Stimulated activated effector memory CD8-positive, alpha-beta T cell treated with anti-CD3 and anti-CD28 coated beads, Interleukin-12 subunit alpha, Interleukin-12 subunit beta, amount 100 ng/mL, for 72 hours (primary cell): Measurements from ENCODE around the gene RLN3.

ENCODE experiments used
- ATAC-seq: fragments of 150-1000 bp; cut with Tn5 transposase; 2 replicates; pipeline ENCODE4 v1.10.0; 2021
- DNase-seq, 2 donors: peaks; one replicate each; pipeline ENCODE4 v3.0.0; 2021 to 2022; ENCODE audit warnings: low spot score in 2 of 2
- H3K27ac Mint-ChIP-seq: one replicate; pipeline ENCODE4 v1.8.0; 2022; ENCODE audit warnings: mild to moderate bottlenecking, mixed read lengths
- H3K36me3 Mint-ChIP-seq: one replicate; pipeline ENCODE4 v1.8.0; 2022; ENCODE audit warnings: mild to moderate bottlenecking, mixed read lengths
- H3K4me1 Mint-ChIP-seq: one replicate; pipeline ENCODE4 v1.8.0; 2022; ENCODE audit warnings: mixed read lengths
- H3K4me3 Mint-ChIP-seq: one replicate; pipeline ENCODE4 v1.8.0; 2022; ENCODE audit warnings: mild to moderate bottlenecking, mixed read lengths
- H3K9me3 Mint-ChIP-seq: one replicate; pipeline ENCODE4 v1.8.0; 2022; ENCODE audit warnings: mixed read lengths

Gene RLN3

DNA sequence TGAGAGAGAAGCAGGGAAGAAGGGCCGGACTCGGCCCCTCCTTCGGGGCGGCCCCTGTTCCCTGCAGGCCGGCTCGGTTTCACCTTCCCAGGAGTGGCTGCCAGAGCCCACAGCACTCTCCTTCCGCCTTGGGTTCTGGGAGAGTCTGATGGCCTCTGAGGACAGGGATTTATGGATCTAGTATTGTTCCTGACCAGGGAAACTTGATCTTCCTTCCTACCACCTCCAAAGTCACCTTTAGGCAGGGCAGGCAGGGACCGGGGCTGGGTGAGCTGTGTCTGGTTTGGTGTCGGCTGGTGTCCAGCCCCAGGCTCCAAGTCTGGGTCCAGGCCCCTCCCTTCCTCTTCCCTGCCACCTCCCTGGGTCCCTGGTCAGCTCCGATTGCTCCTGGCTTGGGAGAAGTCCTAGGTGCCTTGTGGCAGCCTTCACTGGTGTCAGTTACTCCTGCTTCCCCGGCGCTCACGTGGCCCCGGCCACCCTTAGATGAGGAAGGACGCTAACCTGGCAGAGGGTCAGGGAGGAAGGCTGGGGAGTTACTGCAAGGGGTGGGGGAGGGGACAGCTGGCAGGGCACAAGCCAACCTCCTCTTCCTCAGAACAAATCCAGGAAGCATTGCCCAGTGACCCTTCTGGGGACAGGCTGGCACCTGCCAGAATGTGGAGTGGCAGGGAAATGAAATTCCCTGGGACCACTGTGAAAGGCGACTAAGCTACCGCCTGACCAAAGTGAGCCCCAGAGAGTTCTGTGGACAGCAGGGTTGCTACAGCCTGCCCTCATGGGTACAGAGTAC, 40.7 kb upstream of the RLN3 start:
- Mint-ChIP-seq H3K4me1 (peaks cover 51% of the 10 kb centered on the region), H3K4me3 (peak overlapping the region; percentile 72), H3K36me3 (peaks cover 27% of the 10 kb centered on the region), H3K27ac (peak overlapping the region; percentile 98), H3K9me3 (no peaks in the 10 kb centered on the region)
- ATAC-seq (no peak), DNase-seq (no peak)

DNA sequence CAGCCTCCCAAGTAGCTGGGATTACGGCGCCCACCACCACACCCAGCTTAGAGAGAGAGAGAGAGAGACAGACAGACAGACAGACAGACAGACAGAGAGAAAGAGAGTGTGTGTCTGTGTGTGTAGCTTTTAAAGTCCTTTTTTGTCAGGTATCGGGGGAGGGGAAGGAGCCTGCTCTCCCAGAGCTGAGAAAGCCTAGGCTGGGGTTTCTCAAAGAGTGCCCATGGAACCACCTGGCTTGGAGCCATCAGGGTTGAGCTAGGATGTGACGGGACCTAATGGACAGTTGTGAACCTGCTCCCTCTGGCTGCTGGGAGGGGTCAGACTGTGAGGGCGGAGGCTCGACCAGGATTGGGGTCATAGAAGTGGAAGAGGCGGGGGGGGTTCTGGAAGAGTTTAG, 38.5 kb upstream of the RLN3 start:
- DNase-seq (no peak), ATAC-seq (no peak)
- Mint-ChIP-seq H3K4me3 (no peak overlapping the region), H3K36me3 (peaks cover 36% of the 10 kb centered on the region), H3K4me1 (peaks cover 51% of the 10 kb centered on the region), H3K27ac (peak overlapping the region; percentile 98), H3K9me3 (no peaks in the 10 kb centered on the region)

DNA sequence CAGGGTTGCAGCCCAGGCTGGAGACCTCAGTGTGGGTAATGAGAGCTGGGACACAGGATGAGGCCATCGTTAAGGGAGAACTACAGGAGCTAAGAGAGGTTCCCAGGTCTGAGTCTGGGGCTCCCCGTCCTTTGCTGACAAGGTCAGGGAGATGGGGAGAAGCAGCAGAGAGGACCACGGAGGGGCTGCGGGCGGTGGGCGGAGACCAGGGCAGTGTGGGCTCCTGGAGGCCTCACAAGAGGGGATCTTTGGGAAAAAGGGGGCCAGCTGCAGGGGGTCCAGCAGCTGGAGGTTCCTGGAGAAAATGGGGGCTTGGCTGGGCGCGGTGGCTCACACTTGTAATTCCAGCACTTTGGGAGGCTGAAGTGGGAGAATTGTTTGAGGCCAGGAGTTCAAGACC, 37.9 kb upstream of the RLN3 start:
- Mint-ChIP-seq H3K4me3 (no peak overlapping the region), H3K9me3 (no peaks in the 10 kb centered on the region), H3K4me1 (peaks cover 51% of the 10 kb centered on the region), H3K36me3 (peaks cover 36% of the 10 kb centered on the region), H3K27ac (peak overlapping the region; percentile 98)
- DNase-seq = no peak
- no peak for ATAC-seq

GRCh38 chr19:13992025-13992424, 35.9 kb upstream of the RLN3 start:
- no peak overlapping the region for H3K4me3 Mint-ChIP-seq
- H3K36me3 Mint-ChIP-seq = peaks cover 30% of the 10 kb centered on the region
- no peak overlapping the region for H3K27ac Mint-ChIP-seq
- ATAC-seq = no peak
- no peak for DNase-seq
- H3K9me3 Mint-ChIP-seq = no peaks in the 10 kb centered on the region
- H3K4me1 Mint-ChIP-seq = peaks cover 32% of the 10 kb centered on the region

- ATAC-seq = no peak
- H3K4me3 Mint-ChIP-seq = no peak overlapping the region
- H3K4me1 Mint-ChIP-seq = peaks cover 15% of the 10 kb centered on the region
- peaks cover 20% of the 10 kb centered on the region for H3K36me3 Mint-ChIP-seq
- no peak overlapping the region for H3K27ac Mint-ChIP-seq
- no peak for DNase-seq
- no peaks in the 10 kb centered on the region for H3K9me3 Mint-ChIP-seq
Observed at GRCh38 chr19:13993590-13994300, 34.2 kb upstream of the RLN3 start.

DNA sequence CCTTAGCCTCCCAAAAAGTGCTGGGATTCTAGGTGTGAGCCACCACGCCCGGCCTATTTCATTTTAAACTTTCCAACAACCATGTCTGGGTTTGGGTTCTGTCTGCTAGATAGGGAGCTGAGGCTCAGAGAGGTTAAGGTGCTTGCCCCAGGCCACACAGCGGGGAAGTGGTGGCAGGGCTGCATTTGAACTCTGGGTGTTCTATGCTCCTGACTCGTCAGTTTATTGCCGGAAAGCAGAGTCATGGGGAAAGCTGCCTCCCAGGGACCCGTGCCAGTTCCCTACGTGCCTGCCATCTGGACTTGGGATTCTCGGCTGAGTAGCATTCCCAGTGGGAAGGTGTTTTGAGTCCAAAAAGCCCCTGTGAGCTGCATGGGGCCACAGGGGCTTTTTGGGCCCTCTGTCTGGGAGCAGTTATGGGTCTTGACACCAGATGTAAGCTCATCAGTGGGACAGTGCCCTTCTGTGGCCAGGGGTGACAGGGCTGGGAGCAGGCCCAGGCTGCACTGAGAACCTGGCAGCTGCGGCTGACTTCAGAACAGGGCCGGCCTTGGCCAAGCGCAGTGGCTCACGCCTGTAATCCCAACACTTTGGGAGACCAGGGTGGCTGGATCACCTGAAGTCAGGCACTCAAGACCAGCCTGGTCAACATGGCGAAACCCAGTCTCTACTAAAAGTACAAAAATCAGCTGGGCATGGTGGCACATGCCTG, 32.8 kb upstream of the RLN3 start:
- no peak for ATAC-seq
- DNase-seq = no peak
- no peaks in the 10 kb centered on the region for H3K9me3 Mint-ChIP-seq
- no peak overlapping the region for H3K4me3 Mint-ChIP-seq
- H3K36me3 Mint-ChIP-seq = peaks cover 16% of the 10 kb centered on the region
- H3K27ac Mint-ChIP-seq = peak overlapping the region; percentile 37
- H3K4me1 Mint-ChIP-seq = peaks cover under 1% of the 10 kb centered on the region

DNA sequence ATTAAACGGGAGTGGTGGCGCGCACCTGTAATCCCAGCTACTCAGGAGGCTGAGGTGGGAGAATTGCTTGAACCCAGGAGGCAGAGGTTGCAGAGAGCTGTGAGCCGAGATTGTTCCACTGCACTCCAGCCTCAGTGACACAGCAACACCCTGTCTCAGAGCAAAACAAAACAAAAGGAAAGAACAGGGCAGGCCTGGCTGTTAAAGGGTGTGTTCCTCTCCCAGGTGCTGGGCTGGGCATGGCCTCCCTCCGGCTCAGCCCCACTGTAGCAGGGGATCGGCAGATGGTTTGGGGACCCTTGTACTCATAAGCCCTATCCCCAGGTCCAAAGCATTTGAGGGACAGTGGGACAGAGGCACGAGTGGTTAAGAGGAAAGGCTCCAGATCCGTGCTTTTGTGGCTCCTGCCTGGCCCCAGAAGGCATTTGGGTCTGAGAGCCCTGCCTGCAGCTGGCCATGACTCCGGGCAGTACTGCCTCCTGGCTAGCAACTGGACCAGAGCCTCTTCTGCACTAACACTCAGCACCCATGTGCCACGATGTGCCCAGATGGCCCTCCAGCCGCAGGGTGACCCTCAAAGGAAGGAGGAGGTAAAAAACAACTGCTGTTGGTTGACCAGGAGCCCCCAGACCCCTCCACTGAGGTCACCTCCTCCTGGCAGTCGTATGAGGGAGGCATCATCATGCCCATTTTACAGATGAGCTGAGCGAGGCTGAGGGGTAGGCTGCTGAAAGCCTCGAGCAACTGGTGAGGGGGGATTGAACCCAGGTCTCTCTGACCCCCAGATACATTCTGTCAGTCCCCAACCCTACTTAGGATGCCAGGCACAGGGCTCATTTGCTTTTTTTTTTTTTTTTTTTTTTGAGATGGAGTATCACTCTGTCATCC, 31.8 kb upstream of the RLN3 start:
- Mint-ChIP-seq H3K4me1 (peaks cover 4% of the 10 kb centered on the region), H3K27ac (peak overlapping the region; percentile 14), H3K36me3 (peaks cover 16% of the 10 kb centered on the region)

DNA sequence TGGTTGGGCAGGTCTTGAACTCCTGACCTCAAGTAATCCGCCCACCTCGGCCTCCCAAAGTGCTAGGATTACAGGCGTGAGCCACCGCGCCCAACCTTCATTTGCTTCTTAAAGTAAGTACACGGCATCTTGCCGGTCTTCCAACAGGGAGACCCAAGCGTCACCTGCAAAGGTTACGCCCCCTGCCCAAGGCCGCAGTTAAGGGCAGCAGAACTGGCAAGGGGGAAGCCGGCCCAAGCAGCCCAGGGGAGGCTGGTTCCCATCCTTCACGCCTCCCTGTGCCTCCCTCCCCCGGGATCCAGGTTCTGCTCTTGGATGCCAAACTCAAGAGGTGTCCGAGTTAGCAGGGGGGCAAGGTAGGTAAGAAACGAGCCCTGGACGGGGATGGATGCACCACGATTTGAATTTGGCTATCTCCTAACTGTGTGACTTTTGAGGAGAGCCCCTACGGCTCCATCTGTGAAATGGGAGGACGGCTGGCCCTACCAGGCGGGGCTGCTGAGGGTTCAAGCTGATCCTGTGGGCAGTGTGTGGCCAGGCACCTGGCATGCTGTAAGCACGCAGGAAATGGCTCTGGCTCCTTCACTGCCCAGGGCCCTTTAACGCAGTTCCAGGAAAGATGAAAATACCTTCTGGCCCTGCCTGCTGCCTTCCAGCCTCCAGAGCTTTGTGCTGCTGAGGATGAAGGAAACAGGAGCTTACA, 30.9 kb upstream of the RLN3 start:
- no peak overlapping the region for H3K27ac Mint-ChIP-seq
- H3K4me3 Mint-ChIP-seq = no peak overlapping the region
- ATAC-seq (no peak), DNase-seq (no peak)
- H3K4me1 Mint-ChIP-seq = peaks cover 9% of the 10 kb centered on the region
- H3K36me3 Mint-ChIP-seq = peaks cover 16% of the 10 kb centered on the region
- H3K9me3 Mint-ChIP-seq = no peaks in the 10 kb centered on the region

More for the DNA sequence above, 31.8 kb upstream of the RLN3 start:
- DNase-seq (no peak), ATAC-seq (no peak)
- Mint-ChIP-seq H3K4me3 (no peak overlapping the region), H3K9me3 (no peaks in the 10 kb centered on the region)

DNA sequence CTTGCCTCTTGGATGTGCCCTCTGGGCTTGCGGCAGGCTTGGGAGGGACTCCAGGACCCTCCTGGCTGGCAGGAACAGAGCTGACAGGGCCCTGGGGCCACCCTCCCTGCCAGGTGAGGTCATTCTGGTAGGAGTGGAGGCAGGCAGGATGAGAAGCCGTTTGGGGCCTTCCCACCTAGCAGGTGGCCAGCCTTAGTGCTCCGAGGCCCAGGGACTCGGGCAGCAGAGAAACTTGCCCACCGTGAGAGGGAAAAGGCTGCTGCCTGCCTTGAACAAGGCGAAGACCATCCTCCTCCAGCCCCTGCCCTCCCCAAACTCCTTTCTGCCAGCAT, 30.4 kb upstream of the RLN3 start:
- Mint-ChIP-seq H3K36me3 (peaks cover 11% of the 10 kb centered on the region), H3K4me1 (peaks cover 14% of the 10 kb centered on the region), H3K9me3 (no peaks in the 10 kb centered on the region), H3K27ac (peak overlapping the region; percentile 17), H3K4me3 (no peak overlapping the region)
- DNase-seq (no peak), ATAC-seq (no peak)

DNA sequence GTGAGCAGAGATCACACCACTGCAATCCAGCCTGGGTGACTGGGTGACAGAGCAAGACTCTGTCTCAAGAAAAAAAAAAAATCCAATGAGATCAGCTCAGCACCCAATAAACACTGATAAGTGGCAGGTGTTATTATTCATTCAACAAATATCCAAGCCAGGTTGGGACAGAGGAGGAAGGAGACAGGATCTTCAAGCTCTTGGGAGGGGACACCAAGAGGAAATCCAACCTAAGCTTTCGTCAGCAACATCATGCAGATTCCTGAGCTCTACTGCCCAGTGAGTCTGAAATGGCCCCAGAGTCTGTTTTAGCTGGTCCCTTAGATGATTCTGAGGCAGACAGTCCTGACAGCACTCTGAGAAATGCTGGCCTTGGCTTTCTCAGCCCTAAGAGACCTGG, 29.5 kb upstream of the RLN3 start:
- ATAC-seq = no peak
- no peak for DNase-seq
- peaks cover 22% of the 10 kb centered on the region for H3K4me1 Mint-ChIP-seq
- no peak overlapping the region for H3K4me3 Mint-ChIP-seq
- peak overlapping the region; percentile 20 for H3K27ac Mint-ChIP-seq
- H3K36me3 Mint-ChIP-seq = peaks cover 5% of the 10 kb centered on the region
- H3K9me3 Mint-ChIP-seq = no peaks in the 10 kb centered on the region

GRCh38 chr19:13999085-13999484, 28.9 kb upstream of the RLN3 start:
- no peak overlapping the region for H3K4me3 Mint-ChIP-seq
- H3K36me3 Mint-ChIP-seq = peaks cover 5% of the 10 kb centered on the region
- ATAC-seq (no peak), DNase-seq (no peak)
- peaks cover 25% of the 10 kb centered on the region for H3K4me1 Mint-ChIP-seq
- no peaks in the 10 kb centered on the region for H3K9me3 Mint-ChIP-seq
- peak overlapping the region; percentile 20 for H3K27ac Mint-ChIP-seq

DNA sequence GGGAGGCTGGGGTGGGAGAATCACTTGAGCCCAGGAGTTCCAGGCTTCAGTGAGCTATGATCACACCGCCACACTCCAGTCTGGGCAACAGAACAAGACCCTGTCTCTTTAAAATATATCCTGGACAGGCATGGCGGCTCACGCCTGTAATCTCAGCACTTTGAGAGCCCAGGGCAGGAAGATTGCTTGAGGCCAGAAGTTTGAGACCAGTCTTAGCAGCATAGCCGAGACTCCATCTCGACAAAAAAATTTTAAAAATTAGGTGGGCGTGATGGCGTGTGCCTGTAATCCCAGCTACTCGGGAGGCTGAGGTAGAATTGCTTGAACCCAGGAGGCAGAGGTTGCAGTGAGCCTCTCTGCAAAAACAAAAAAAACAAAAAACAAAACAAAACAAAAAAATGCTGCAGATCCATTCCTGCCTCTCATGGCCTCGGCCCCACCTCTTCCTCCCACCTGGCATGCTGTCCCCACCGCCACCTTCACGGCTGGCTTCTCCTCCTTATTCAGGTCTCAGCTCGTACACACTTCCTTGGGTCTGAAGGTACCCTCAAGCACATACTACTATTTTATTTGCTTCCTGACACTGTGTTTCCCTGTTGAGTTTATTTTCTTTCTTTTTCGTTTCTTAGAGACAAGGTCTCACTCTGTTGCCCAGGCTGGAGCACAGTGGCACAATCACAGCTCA, 27.1 kb upstream of the RLN3 start:
- Mint-ChIP-seq H3K36me3 (peaks cover 16% of the 10 kb centered on the region), H3K9me3 (no peaks in the 10 kb centered on the region), H3K4me1 (peaks cover 37% of the 10 kb centered on the region), H3K4me3 (no peak overlapping the region), H3K27ac (peak overlapping the region; percentile 97)
- DNase-seq (no peak), ATAC-seq (no peak)

GRCh38 chr19:14002571-14003250, 25.2 kb upstream of the RLN3 start:
- H3K9me3 Mint-ChIP-seq = no peaks in the 10 kb centered on the region
- H3K27ac Mint-ChIP-seq = peak overlapping the region; percentile 97
- ATAC-seq = no peak
- DNase-seq = peak in 1 of 2 donors; percentile 70
- peaks cover 29% of the 10 kb centered on the region for H3K36me3 Mint-ChIP-seq
- H3K4me3 Mint-ChIP-seq = peak overlapping the region; percentile 70
- peaks cover 37% of the 10 kb centered on the region for H3K4me1 Mint-ChIP-seq
